H9 (cell line): ENCODE data around the gene TSKU. TPM values are rescaled to one million over a fixed set of nuclear protein-coding genes. Genes with fewer than 3 reads are reported as not detected.

Experiments used
- DNase-seq: peaks from one replicate; pipeline ENCODE4 v3.0.0-alpha.2; 2017
- H2AFZ ChIP-seq: one replicate; pipeline ENCODE4 v1.6.1; 2013; ENCODE audit warnings: mild to moderate bottlenecking, low read length, control low read depth, moderate library complexity
- H2AK5ac ChIP-seq: 2 replicates; pipeline ENCODE4 v1.6.1; 2013; ENCODE audit warnings: low read length, control low read depth, mixed read lengths; ENCODE audit not compliant: insufficient read length
- H2BK120ac ChIP-seq: one replicate; pipeline ENCODE4 v1.6.1; 2013; ENCODE audit warnings: low read depth, mild to moderate bottlenecking, low read length, control low read depth, inconsistent platforms; ENCODE audit not compliant: poor library complexity, severe bottlenecking
- H2BK12ac ChIP-seq: 2 replicates; pipeline ENCODE4 v1.6.1; 2013; ENCODE audit warnings: low read length, control low read depth, mixed read lengths, low read depth; ENCODE audit not compliant: insufficient read length
- H2BK15ac ChIP-seq: 2 replicates; pipeline ENCODE4 v1.6.1; 2013; ENCODE audit warnings: low read depth, low read length, control low read depth
- H2BK20ac ChIP-seq: one replicate; pipeline ENCODE4 v1.6.1; 2013; ENCODE audit warnings: low read depth, mild to moderate bottlenecking, low read length, control low read depth, inconsistent platforms; ENCODE audit not compliant: poor library complexity, severe bottlenecking
- H2BK5ac ChIP-seq: 2 replicates; pipeline ENCODE4 v1.6.1; 2013; ENCODE audit warnings: low read length, control low read depth, mixed read lengths; ENCODE audit not compliant: insufficient read length
- H3K14ac ChIP-seq: 2 replicates; pipeline ENCODE4 v1.6.1; 2013; ENCODE audit warnings: low read length, control low read depth; ENCODE audit not compliant: insufficient read depth
- H3K18ac ChIP-seq: 2 replicates; pipeline ENCODE4 v1.6.1; 2013; ENCODE audit warnings: low read depth, mild to moderate bottlenecking, mixed read lengths, low read length, control low read depth; ENCODE audit not compliant: insufficient read length
- H3K23ac ChIP-seq: 2 replicates; pipeline ENCODE4 v1.6.1; 2013; ENCODE audit warnings: low read length, control low read depth, mixed read lengths, low read depth; ENCODE audit not compliant: insufficient read length
- H3K23me2 ChIP-seq: 2 replicates; pipeline ENCODE4 v1.6.1; 2013; ENCODE audit warnings: low read depth, mild to moderate bottlenecking, mixed read lengths, low read length, control low read depth; ENCODE audit not compliant: insufficient read length, poor library complexity, severe bottlenecking
- H3K27ac ChIP-seq: 2 replicates; pipeline ENCODE4 v1.5.1; 2013; ENCODE audit warnings: low read length, control low read depth, mixed read lengths, low read depth; ENCODE audit not compliant: insufficient read length
- H3K27me3 ChIP-seq: 2 replicates; pipeline ENCODE4 v1.6.1; 2013; ENCODE audit warnings: low read length, control low read depth, inconsistent platforms; ENCODE audit not compliant: insufficient read depth
- H3K4ac ChIP-seq: 2 replicates; pipeline ENCODE4 v1.6.1; 2013; ENCODE audit warnings: low read depth, mild to moderate bottlenecking, control low read depth, inconsistent platforms, low read length, moderate library complexity
- H3K4me1 ChIP-seq: 2 replicates; pipeline ENCODE4 v1.6.1; 2013; ENCODE audit warnings: low read length, control low read depth, inconsistent platforms; ENCODE audit not compliant: insufficient read depth
- H3K4me2 ChIP-seq: 2 replicates; pipeline ENCODE4 v1.6.1; 2013; ENCODE audit warnings: low read length, control low read depth, mixed read lengths; ENCODE audit not compliant: insufficient read length, insufficient read depth
- H3K56ac ChIP-seq: 2 replicates; pipeline ENCODE4 v1.6.1; 2013; ENCODE audit warnings: low read depth, mild to moderate bottlenecking, mixed read lengths, low read length, control low read depth; ENCODE audit not compliant: insufficient read length
- H3K79me1 ChIP-seq: 2 replicates; pipeline ENCODE4 v1.6.1; 2013; ENCODE audit warnings: low read depth, mild to moderate bottlenecking, moderate library complexity, low read length, control low read depth, inconsistent platforms; ENCODE audit not compliant: insufficient read depth, poor library complexity, severe bottlenecking
- H3K79me2 ChIP-seq: 2 replicates; pipeline ENCODE4 v1.6.1; 2013; ENCODE audit warnings: low read length, control low read depth, inconsistent platforms; ENCODE audit not compliant: insufficient read depth
- H3K9ac ChIP-seq: 2 replicates; pipeline ENCODE4 v1.6.1; 2013; ENCODE audit warnings: low read length, control low read depth, mixed read lengths; ENCODE audit not compliant: insufficient read length; ENCODE audit errors: extremely low read depth
- H3K9me3 ChIP-seq: one replicate; pipeline ENCODE4 v1.6.1; 2013; ENCODE audit warnings: low read depth, low read length, inconsistent platforms; ENCODE audit not compliant: control insufficient read depth
- H3T11ph ChIP-seq: one replicate; pipeline ENCODE4 v1.6.1; 2013; ENCODE audit warnings: mild to moderate bottlenecking, low read length, control low read depth, inconsistent platforms
- H4K20me1 ChIP-seq: one replicate; pipeline ENCODE4 v1.6.1; 2013; ENCODE audit not compliant: control insufficient read depth, insufficient read length, insufficient read depth
- H4K5ac ChIP-seq: 2 replicates; pipeline ENCODE4 v1.6.1; 2013; ENCODE audit warnings: low read depth, mild to moderate bottlenecking, mixed read lengths, low read length, control low read depth; ENCODE audit not compliant: insufficient read length
- H4K8ac ChIP-seq: replicated peaks from 2 replicates; pipeline ENCODE4 v1.6.1; 2013; ENCODE audit warnings: low read length, control low read depth, mixed read lengths, low read depth; ENCODE audit not compliant: insufficient read length
- H4K91ac ChIP-seq: 2 replicates; pipeline ENCODE4 v1.6.1; 2013; ENCODE audit warnings: low read depth, mild to moderate bottlenecking, moderate library complexity, mixed read lengths, low read length, control low read depth; ENCODE audit not compliant: insufficient read length
- H3K27ac Mint-ChIP-seq, 3 experiments: 2 replicates in 2 of 3; 3 replicates in 1 of 3; pipeline ENCODE4 v1.8.0; 2020 to 2021; ENCODE audit warnings: mixed read lengths in 3 of 3, mild to moderate bottlenecking in 1 of 3, moderate library complexity in 1 of 3
- H3K27me3 Mint-ChIP-seq: 2 replicates; pipeline ENCODE4 v1.8.0; 2021; ENCODE audit warnings: low read depth, mild to moderate bottlenecking, moderate library complexity, mixed read lengths
- H3K36me3 Mint-ChIP-seq, 3 experiments: 2 replicates in 2 of 3; 3 replicates in 1 of 3; pipeline ENCODE4 v1.8.0; 2020 to 2021; ENCODE audit warnings: low read depth in 3 of 3, mixed read lengths in 3 of 3; ENCODE audit not compliant: insufficient read depth in 1 of 3
- H3K4me1 Mint-ChIP-seq, 2 experiments: 2 replicates each; pipeline ENCODE4 v1.8.0; 2020; ENCODE audit warnings: mixed read lengths in 2 of 2
- H3K4me3 Mint-ChIP-seq, 2 experiments: 2 replicates in 1 of 2; 3 replicates in 1 of 2; pipeline ENCODE4 v1.8.0; 2020 to 2021; ENCODE audit warnings: mild to moderate bottlenecking in 2 of 2, mixed read lengths in 2 of 2, moderate library complexity in 1 of 2
- H3K9me3 Mint-ChIP-seq, 2 experiments: 2 replicates in 1 of 2; 3 replicates in 1 of 2; pipeline ENCODE4 v1.8.0; 2020; ENCODE audit warnings: mild to moderate bottlenecking in 2 of 2, mixed read lengths in 2 of 2, moderate library complexity in 1 of 2
- CTCF ChIP-seq: fragments of 200-600 bp; sonication (generic); conservative IDR thresholded peaks from 3 replicates; pipeline ENCODE4 v1.8.0; 2021; ENCODE audit warnings: antibody characterized with exemption, mild to moderate bottlenecking
- WGBS: extraction: QIAGEN DNeasy Blood & Tissue Kit; methylation state at CpG from one replicate; pipeline ENCODE4 v1.1.7; 2013; ENCODE audit warnings: missing lambda C conversion rate, low lambda C conversion rate, mixed read lengths; ENCODE audit not compliant: insufficient read length; ENCODE audit errors: extremely low coverage; 5-methylcytosine and 5-hydroxymethylcytosine counted together
- total RNA-seq: library from RNA; stranded (reverse); gene quantifications from 2 replicates; pipeline ENCODE4 v1.2.1, GENCODE V29; 2021

TSKU gene
- total RNA-seq, 1 experiment from 2014 or later = 25.4 TPM

- H3K23me2 ChIP-seq = no peaks in the 10 kb centered on the region
- Mint-ChIP-seq H3K27me3 (peaks cover 6% of the 10 kb centered on the region), H3K4me1 (peaks cover 18 to 24% of the 10 kb centered on the region in 2 experiments), H3K4me3 (no peak overlapping the region), H3K36me3 (peaks cover 0 to 4% (median 0%) of the 10 kb centered on the region in 3 experiments; a peak in 2 of 7 replicates), H3K9me3 (peaks cover 0 to 3% of the 10 kb centered on the region in 2 experiments; a peak in 2 of 5 replicates), H3K27ac (peak overlapping the region in 1 of 3 experiments; percentile 63; a peak in 1 of 7 replicates)
- H3K18ac ChIP-seq = no peak overlapping the region
- no peaks in the 10 kb centered on the region for H3K79me1 ChIP-seq
- no peak overlapping the region for H2BK5ac ChIP-seq
- H3K4ac ChIP-seq = no peak overlapping the region
- H2BK20ac ChIP-seq = no peak overlapping the region
- DNase-seq = peak; percentile 86
- H3K79me2 ChIP-seq = no peaks in the 10 kb centered on the region
- WGBS = no CpG with 5 or more reads among the region's 3 CpGs
- no peak overlapping the region for H2BK15ac ChIP-seq
- H4K5ac ChIP-seq = no peak overlapping the region
- no peak overlapping the region for H3K27ac ChIP-seq
- no peak overlapping the region for H4K91ac ChIP-seq
- no peak overlapping the region for H2AFZ ChIP-seq
- no peaks in the 10 kb centered on the region for H3K27me3 ChIP-seq
- no peak overlapping the region for H3K56ac ChIP-seq
- no peaks in the 10 kb centered on the region for H3K4me1 ChIP-seq
- H3K23ac ChIP-seq = no peak overlapping the region
- no peak overlapping the region for H3T11ph ChIP-seq
- no peak overlapping the region for H3K4me2 ChIP-seq
- TF ChIP-seq CTCF = peak; percentile 74
- no peak overlapping the region for H2AK5ac ChIP-seq
- H3K14ac ChIP-seq = no peak overlapping the region
- no peak overlapping the region for H4K8ac ChIP-seq
- no peaks in the 10 kb centered on the region for H4K20me1 ChIP-seq
- no peak overlapping the region for H2BK120ac ChIP-seq
- no peak overlapping the region for H3K9ac ChIP-seq
- no peak overlapping the region for H2BK12ac ChIP-seq
- H3K9me3 ChIP-seq = no peaks in the 10 kb centered on the region
Measured at GRCh38 chr11:76838678-76839068, 55.5 kb downstream of the TSKU start.
